ENCODE data around the gene USP47. TPM values are rescaled to one million over a fixed set of nuclear protein-coding genes. Genes with fewer than 3 reads are reported as not detected.

Gene USP47
- total and polyA plus RNA-seq, 10 donors: 13.7 to 80.8 (median 48.2) TPM

- TF ChIP-seq POLR2AphosphoS5 (IDR thresholded peaks at IDR 0.05): no peak
- no peak for TF ChIP-seq CTCF (IDR thresholded peaks at IDR 0.05 in 8 of 11, conservative IDR thresholded peaks at IDR 0.05 in 3 of 11)
- no peak for TF ChIP-seq POLR2A (IDR thresholded peaks at IDR 0.05)
- WGBS, 5 donors: 88 to 98% (median 94%) methylated on average over 2 of the region's 2 CpGs
- H3K9me3 ChIP-seq: no peaks in the 10 kb centered on the region
- H3K27ac ChIP-seq: no peak overlapping the region
- H3K4me3 ChIP-seq: no peak overlapping the region
- intact Hi-C loops (cut with DNase I; ENCODE audit: low total_unique reads): no loop called here
- no peak for DNase-seq
- no peaks in the 10 kb centered on the region for H3K4me1 ChIP-seq
- H3K27me3 ChIP-seq (replicated peaks in 1 of 7): no peaks in the 10 kb centered on the region
- peaks cover 3 to 100% (median 49%) of the 10 kb centered on the region in 6 donors for H3K36me3 ChIP-seq
Observed at GRCh38 chr11:11946180-11946579, 104.4 kb downstream of the USP47 start.

GRCh38 chr11:11946878-11947277, 105.1 kb downstream of the USP47 start:
- peaks cover 3 to 100% (median 46%) of the 10 kb centered on the region in 6 donors for H3K36me3 ChIP-seq
- DNase-seq: no peak
- intact Hi-C loops (cut with DNase I; ENCODE audit: low total_unique reads): no loop called here
- H3K9me3 ChIP-seq: no peaks in the 10 kb centered on the region
- WGBS, 5 donors: 90 to 100% (median 96%) methylated on average over 2 of the region's 2 CpGs
- no peaks in the 10 kb centered on the region for H3K27me3 ChIP-seq (replicated peaks in 1 of 7)
- no peak overlapping the region for H3K4me3 ChIP-seq
- TF ChIP-seq POLR2AphosphoS5 (IDR thresholded peaks at IDR 0.05) (no peak), POLR2A (IDR thresholded peaks at IDR 0.05) (no peak), CTCF (IDR thresholded peaks at IDR 0.05 in 8 of 11, conservative IDR thresholded peaks at IDR 0.05 in 3 of 11) (no peak)
- no peak overlapping the region for H3K27ac ChIP-seq
- no peaks in the 10 kb centered on the region for H3K4me1 ChIP-seq

- 75 to 94% (median 80%) methylated on average over 4 of the region's 4 CpGs for WGBS, 5 donors
- DNase-seq: no peak
- H3K9me3 ChIP-seq: no peaks in the 10 kb centered on the region
- no peak overlapping the region for H3K4me3 ChIP-seq
- no peaks in the 10 kb centered on the region for H3K4me1 ChIP-seq
- no peaks in the 10 kb centered on the region for H3K27me3 ChIP-seq (replicated peaks in 1 of 7)
- H3K36me3 ChIP-seq: peaks cover 0 to 100% (median 46%) of the 10 kb centered on the region in 6 donors
- TF ChIP-seq CTCF (IDR thresholded peaks at IDR 0.05 in 8 of 11, conservative IDR thresholded peaks at IDR 0.05 in 3 of 11) (no peak), POLR2AphosphoS5 (IDR thresholded peaks at IDR 0.05) (no peak), POLR2A (IDR thresholded peaks at IDR 0.05) (no peak)
- peak overlapping the region in 2 of 8 donors; percentile 28 to 38 for H3K27ac ChIP-seq
- intact Hi-C loops (cut with DNase I; ENCODE audit: low total_unique reads): no loop called here
Observed at GRCh38 chr11:11947825-11948224, 106.1 kb downstream of the USP47 start.

GRCh38 chr11:11948242-11948947, 106.6 kb downstream of the USP47 start:
- WGBS, 5 donors: 92 to 95% (median 94%) methylated on average over 2 of the region's 2 CpGs
- intact Hi-C loops (cut with DNase I; ENCODE audit: low total_unique reads): no loop called here
- TF ChIP-seq POLR2AphosphoS5 (IDR thresholded peaks at IDR 0.05): no peak
- no peak for TF ChIP-seq CTCF (IDR thresholded peaks at IDR 0.05 in 8 of 11, conservative IDR thresholded peaks at IDR 0.05 in 3 of 11)
- TF ChIP-seq POLR2A (IDR thresholded peaks at IDR 0.05): no peak
- no peaks in the 10 kb centered on the region for H3K4me1 ChIP-seq
- no peak overlapping the region for H3K4me3 ChIP-seq
- no peak for DNase-seq
- peaks cover 0 to 100% (median 47%) of the 10 kb centered on the region in 6 donors for H3K36me3 ChIP-seq
- no peaks in the 10 kb centered on the region for H3K27me3 ChIP-seq (replicated peaks in 1 of 7)
- no peaks in the 10 kb centered on the region for H3K9me3 ChIP-seq
- H3K27ac ChIP-seq: peak overlapping the region in 3 of 8 donors; percentile 10 to 38 (median 28)

Data from spleen (tissue), 11 donors.